GM11168 (cell line): ENCODE measurements around the gene GPATCH2.
"Not testable (repeated sequence)": the region's sequence is repeated elsewhere in the genome, so short reads cannot be mapped to it uniquely, and the experiment has no call there.

Experiments
- in situ Hi-C: fragments of 300-500 bp; cut with MboI; formaldehyde crosslinking; loops from one replicate; pipeline ENCODE4 v1.12.0; 2022; ENCODE audit warnings: low sequenced_read_pairs; ENCODE audit not compliant: unreplicated experiment

GPATCH2 gene

GRCh38 chr1:217388522-217389065, 242.3 kb downstream of the GPATCH2 start:
- in situ Hi-C loops, result no loop called here

- in situ Hi-C loops, result not testable (repeated sequence)
Observed at GRCh38 chr1:217381773-217382172, 249.1 kb downstream of the GPATCH2 start.

GRCh38 chr1:217379804-217380203, 251.1 kb downstream of the GPATCH2 start:
- in situ Hi-C loops, result not testable (repeated sequence)

- in situ Hi-C loops, result no loop called here
Observed at GRCh38 chr1:217379336-217379735, 251.6 kb downstream of the GPATCH2 start.
